AG04449 (cell line): ENCODE data around the gene STAT6.

ENCODE experiments used
- CTCF ChIA-PET: fragments of 350-600 bp; formaldehyde crosslinking; extraction: SDS; loops from one replicate; lab custom pipeline; 2021; ENCODE audit warnings: antibody characterized with exemption; lab: Yijun Ruan, JAX
- POLR2A ChIA-PET: fragments of 400-600, 350-600 bp; formaldehyde crosslinking; extraction: SDS; loops from one replicate; lab custom pipeline; 2020; ENCODE audit warnings: antibody characterized with exemption, inconsistent platforms; lab: Yijun Ruan, JAX
- DNase-seq: peaks from one replicate; pipeline ENCODE4 v3.0.0-alpha.2; 2010; ENCODE audit warnings: low read depth, low spot score
- H3K4me3 ChIP-seq: 2 replicates; pipeline ENCODE4 v1.5.1; 2011; ENCODE audit warnings: low read depth, mild to moderate bottlenecking, control low read depth, low read length
- CTCF ChIP-seq: IDR thresholded peaks from one replicate; pipeline ENCODE4 v1.5.1; 2011; ENCODE audit warnings: mild to moderate bottlenecking, moderate library complexity, low read length, control low read depth, inconsistent platforms; ENCODE audit not compliant: insufficient read depth; ENCODE audit errors: missing control alignments

STAT6 gene

GRCh38 chr12:57091638-57092528 is 19.3 kb downstream of the STAT6 start:
- POLR2A ChIA-PET, result interaction anchor here (0.6 to 2.2 kb wide), 8 partner anchors 8 to 151 kb away, joined by 3 to 12 read pairs (median 3); no protein-coding TSS in a partner anchor
- CTCF ChIA-PET, result interaction anchor here (0.7 to 16.5 kb wide), 17 partner anchors 13 to 146 kb away, joined by 3 to 218 read pairs (median 7); partner anchors contain the start of genes LRP1, NEMP1 and STAT6
- TF ChIP-seq CTCF, result no peak
- no peak for DNase-seq
- H3K4me3 ChIP-seq, result peak overlapping the region; percentile 91

- ChIA-PET POLR2A (interaction anchor here (0.7 to 5.0 kb wide), 5 partner anchors 9 to 151 kb away, joined by 3 to 81 read pairs (median 10); partner anchors contain the start of genes LRP1 and STAT6), CTCF (interaction anchor here (0.8 to 16.5 kb wide), 15 partner anchors 7 to 153 kb away, joined by 3 to 218 read pairs (median 7); partner anchors contain the start of genes NEMP1 and STAT6)
- DNase-seq, result no peak
- no peak for TF ChIP-seq CTCF
- H3K4me3 ChIP-seq, result peak overlapping the region; percentile 91
Measured at GRCh38 chr12:57090924-57091637, 20.1 kb downstream of the STAT6 start.

GRCh38 chr12:57090490-57090889 is 20.7 kb downstream of the STAT6 start:
- ChIA-PET CTCF (interaction anchor here (0.8 to 16.5 kb wide), 10 partner anchors 8 to 153 kb away, joined by 3 to 218 read pairs (median 6); partner anchors contain the start of genes NEMP1 and STAT6), POLR2A (interaction anchor here (0.8 to 5.0 kb wide), 5 partner anchors 7 to 37 kb away, joined by 4 to 81 read pairs (median 10); partner anchors contain the start of genes LRP1 and STAT6)
- TF ChIP-seq CTCF, result no peak
- no peak for DNase-seq
- peak overlapping the region; percentile 91 for H3K4me3 ChIP-seq

GRCh38 chr12:57089271-57090245 is 21.6 kb downstream of the STAT6 start:
- TF ChIP-seq CTCF, result no peak
- POLR2A ChIA-PET, result interaction anchor here (0.8 to 5.0 kb wide), 8 partner anchors 8 to 38 kb away, joined by 3 to 81 read pairs (median 4); partner anchors contain the start of genes LRP1, NEMP1 and STAT6
- no peak for DNase-seq
- peak overlapping the region; percentile 91 for H3K4me3 ChIP-seq
- CTCF ChIA-PET, result interaction anchor here (0.8 to 16.5 kb wide), 10 partner anchors 16 to 154 kb away, joined by 3 to 218 read pairs (median 4); partner anchors contain the start of gene STAT6

- CTCF ChIA-PET, result interaction anchor here (0.8 to 16.5 kb wide), 9 partner anchors 10 to 155 kb away, joined by 3 to 218 read pairs (median 3); partner anchors contain the start of genes NEMP1 and STAT6
- no peak for TF ChIP-seq CTCF
- DNase-seq, result peak; percentile 82
- peak within 1 kb of the TSS; percentile 91 for H3K4me3 ChIP-seq
- POLR2A ChIA-PET, result interaction anchor here (0.6 to 5.0 kb wide), 15 partner anchors 9 to 370 kb away, joined by 3 to 81 read pairs (median 4); partner anchors contain the start of genes LRP1, NEMP1, SHMT2 and STAT6
Measured at GRCh38 chr12:57088354-57089270, 22.6 kb downstream of the STAT6 start, which contains the start of gene NAB2. Gene NAB2, plus strand, starts transcription at chr12:57089114. Its CDS starts 158 bp downstream, at chr12:57089272.
